Left lung (tissue), 10 donors: ENCODE measurements around the gene EFNA5. TPM values are rescaled to one million over a fixed set of nuclear protein-coding genes. Genes with fewer than 3 reads are reported as not detected.

Experiments used
- ATAC-seq: fragments of 200-7000 bp; cut with Tn5 transposase; one replicate; pipeline ENCODE4 v1.9.1; 2020; ENCODE audit warnings: moderate library complexity
- DNase-seq, 4 donors: peaks; one replicate each; pipeline ENCODE4 v3.0.0-alpha.2; 2013 to 2020
- H3K27ac ChIP-seq, 2 donors: fragments of 200-600 bp; sonication (generic) in 1 of 2; one replicate each; pipeline versions ENCODE4 v1.5.0 to v1.8.0; 2020 to 2021
- H3K27me3 ChIP-seq, 2 donors: fragments of 200-600 bp; sonication (generic) in 1 of 2; one replicate each; pipeline versions ENCODE4 v1.5.0 to v1.8.0; 2020 to 2021
- H3K36me3 ChIP-seq, 2 donors: fragments of 200-600 bp; sonication (generic) in 1 of 2; one replicate each; pipeline versions ENCODE4 v1.5.0 to v1.8.0; 2020 to 2021
- H3K4me1 ChIP-seq, 2 donors: fragments of 200-600 bp; one replicate each; pipeline ENCODE4 v1.8.0; 2021
- H3K4me3 ChIP-seq, 2 donors: fragments of 200-600 bp; sonication (generic) in 1 of 2; one replicate each; pipeline versions ENCODE4 v1.5.0 to v1.8.0; 2020 to 2021; ENCODE audit warnings: mild to moderate bottlenecking in 1 of 2
- H3K9me3 ChIP-seq, 2 donors: fragments of 200-600 bp; sonication (generic) in 1 of 2; one replicate each; pipeline versions ENCODE4 v1.5.0 to v1.8.0; 2020 to 2021
- CTCF ChIP-seq, 2 donors: fragments of 200-600 bp; sonication (generic) in 1 of 2; IDR thresholded peaks; one replicate each; pipeline versions ENCODE4 v1.5.0 to v1.8.0; 2021; ENCODE audit warnings: antibody characterized with exemption in 2 of 2
- intact Hi-C, 2 donors: fragments of 100-400 bp; cut with DNase I; formaldehyde crosslinking; loops; one replicate each; pipeline versions ENCODE4 v1.11.2 to v1.14.2; 2022
- polyA plus RNA-seq, 6 donors: library from polyadenylated mRNA; unstranded; fragments of 120-200 nt; gene quantifications; one replicate each; pipeline ENCODE4 v1.2.1, GENCODE V29; 2013; ENCODE audit not compliant: insufficient read length in 6 of 6
- total RNA-seq, 2 donors: library from RNA; stranded (reverse); fragmentation: NEBNext Ultra II Directional; extraction: Animal tissue kit (Norgen Biotek cat#: 25700); gene quantifications; one replicate each; pipeline ENCODE4 v1.2.1, GENCODE V29; 2021
- donor health status: DM: no; HTN: yes; CAD: no.
- donor health status: DM: no; HTN: no; CAD: no.

EFNA5 gene
- total and polyA plus RNA-seq, 8 donors = 8.8 to 28.3 (median 22.8) TPM

GRCh38 chr5:107369622-107370021 is 301.1 kb downstream of the EFNA5 start:
- intact Hi-C loops = no loop called here
- ATAC-seq (no peak), DNase-seq (no peak)
- Histone ChIP-seq H3K27me3 (no peaks in the 10 kb centered on the region), H3K4me3 (no peak overlapping the region), H3K27ac (no peak overlapping the region), H3K9me3 (no peaks in the 10 kb centered on the region), H3K4me1 (peaks cover 0 to 17% of the 10 kb centered on the region in 2 donors), H3K36me3 (no peaks in the 10 kb centered on the region)
- TF ChIP-seq CTCF (IDR thresholded peaks at IDR 0.05) = no peak

- TF ChIP-seq CTCF (IDR thresholded peaks at IDR 0.05) = no peak
- H3K27me3 ChIP-seq = no peaks in the 10 kb centered on the region
- H3K9me3 ChIP-seq = no peaks in the 10 kb centered on the region
- peaks cover 0 to 26% of the 10 kb centered on the region in 2 donors for H3K4me1 ChIP-seq
- H3K36me3 ChIP-seq = no peaks in the 10 kb centered on the region
- no peak overlapping the region for H3K4me3 ChIP-seq
- intact Hi-C loops = no loop called here
- DNase-seq (no peak), ATAC-seq (no peak)
- no peak overlapping the region for H3K27ac ChIP-seq
Observed at GRCh38 chr5:107368615-107369014, 302.1 kb downstream of the EFNA5 start.

GRCh38 chr5:107367939-107368338 is 302.8 kb downstream of the EFNA5 start:
- Histone ChIP-seq H3K4me1 (peaks cover 0 to 27% of the 10 kb centered on the region in 2 donors), H3K9me3 (no peaks in the 10 kb centered on the region), H3K4me3 (no peak overlapping the region), H3K36me3 (no peaks in the 10 kb centered on the region), H3K27ac (no peak overlapping the region), H3K27me3 (no peaks in the 10 kb centered on the region)
- DNase-seq (no peak), ATAC-seq (no peak)
- intact Hi-C loops = no loop called here
- no peak for TF ChIP-seq CTCF (IDR thresholded peaks at IDR 0.05)

GRCh38 chr5:107367480-107367879 is 303.3 kb downstream of the EFNA5 start:
- no peaks in the 10 kb centered on the region for H3K9me3 ChIP-seq
- H3K27ac ChIP-seq = no peak overlapping the region
- intact Hi-C loops = no loop called here
- DNase-seq (no peak), ATAC-seq (no peak)
- peaks cover 0 to 27% of the 10 kb centered on the region in 2 donors for H3K4me1 ChIP-seq
- no peak for TF ChIP-seq CTCF (IDR thresholded peaks at IDR 0.05)
- H3K36me3 ChIP-seq = no peaks in the 10 kb centered on the region
- no peaks in the 10 kb centered on the region for H3K27me3 ChIP-seq
- H3K4me3 ChIP-seq = no peak overlapping the region

- no peaks in the 10 kb centered on the region for H3K27me3 ChIP-seq
- no peak for TF ChIP-seq CTCF (IDR thresholded peaks at IDR 0.05)
- peak overlapping the region in 1 of 2 donors; percentile 67 for H3K27ac ChIP-seq
- no peaks in the 10 kb centered on the region for H3K9me3 ChIP-seq
- intact Hi-C loops = no loop called here
- no peaks in the 10 kb centered on the region for H3K36me3 ChIP-seq
- H3K4me3 ChIP-seq = no peak overlapping the region
- H3K4me1 ChIP-seq = peaks cover 0 to 37% of the 10 kb centered on the region in 2 donors
- DNase-seq = no peak
- peak; percentile 42 for ATAC-seq
Observed at GRCh38 chr5:107365320-107366109, 305.2 kb downstream of the EFNA5 start.
